HL-60 (cell line): ENCODE data around the gene TALDO1.

Experiments used
- CTCF ChIP-seq: IDR thresholded peaks from one replicate; pipeline ENCODE4 v1.5.1; 2011; ENCODE audit warnings: low read length, control low read depth, inconsistent platforms; ENCODE audit not compliant: insufficient read depth
- GABPA ChIP-seq: IDR thresholded peaks from 2 replicates; pipeline ENCODE4 v1.6.1; 2012; ENCODE audit warnings: low read depth

GRCh38 chr11:728901-729491 is 18.3 kb upstream of the TALDO1 start:
- TF ChIP-seq CTCF (no peak), GABPA (no peak)
